A673 (cell line): ENCODE data around the gene NAIF1.

Experiments used
- CTCF ChIP-seq: fragments of 300-800, 200-600 bp; sonication (generic); conservative IDR thresholded peaks from 2 replicates; pipeline ENCODE4 v1.5.1; 2017; ENCODE audit warnings: low read depth, mild to moderate bottlenecking, antibody characterized with exemption, low read length, moderate library complexity, mixed read lengths
- EZH2 ChIP-seq: fragments of 200-600 bp; sonication (generic); IDR thresholded peaks from 2 replicates; pipeline ENCODE4 v1.6.1; 2017; ENCODE audit warnings: borderline replicate concordance, low read depth, mild to moderate bottlenecking, mixed read lengths, antibody characterized with exemption, low read length; ENCODE audit not compliant: poor library complexity, severe bottlenecking

- no peak for TF ChIP-seq CTCF
- TF ChIP-seq EZH2 = no peak
Measured at GRCh38 chr9:128098297-128099230, 31.4 kb upstream of the NAIF1 start.
